ENCODE data around the gene AXIN2.

GRCh38 chr17:65495122-65496055, 66.1 kb downstream of the AXIN2 start:
- no peak for TF ChIP-seq POLR2AphosphoS5 (IDR thresholded peaks at IDR 0.05)
- no peak for TF ChIP-seq CTCF (IDR thresholded peaks at IDR 0.05)
